ENCODE data around the gene LUZP2.

Gene LUZP2

DNA sequence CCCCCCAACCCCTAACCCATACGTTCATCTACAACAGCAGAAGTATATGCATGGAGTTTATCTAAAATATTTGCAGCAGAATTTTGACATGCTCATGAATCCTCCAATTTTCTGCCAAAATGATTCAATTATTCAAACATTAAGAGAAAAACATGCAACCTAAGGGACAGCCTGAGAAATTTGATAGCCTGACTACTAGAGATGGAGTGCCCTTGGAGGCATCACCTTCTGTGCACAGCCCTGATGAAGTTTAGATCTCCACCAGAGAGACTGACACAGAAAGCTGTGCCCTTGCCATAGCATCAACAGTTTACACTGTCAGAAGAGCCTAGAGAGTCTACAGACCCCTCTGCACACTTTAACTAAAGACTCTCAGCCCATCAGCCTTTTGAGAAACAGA lies 217.7 kb downstream of the LUZP2 start:
- no peak for DNase-seq (ENCODE audit: low read depth in 2 of 2)

DNA sequence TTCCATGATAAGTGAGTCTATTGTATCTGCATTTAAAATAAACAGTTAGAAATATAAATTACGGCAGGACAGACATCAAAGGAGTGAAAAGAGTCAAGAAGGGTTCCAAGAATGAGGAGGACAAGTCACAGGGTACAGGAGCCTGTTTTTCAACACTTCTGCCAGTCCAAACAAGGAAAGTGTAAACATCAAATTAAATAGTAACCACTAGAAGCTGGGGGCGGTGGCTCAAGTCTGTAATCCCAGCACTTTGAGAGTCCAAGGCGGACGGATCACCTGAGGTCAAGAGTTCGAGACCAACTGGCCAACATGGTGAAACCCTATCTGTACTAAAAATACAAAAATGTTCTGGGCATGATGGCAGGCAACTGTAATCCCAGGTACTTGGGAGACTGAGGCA lies 219.6 kb downstream of the LUZP2 start:
- no peak for DNase-seq (ENCODE audit: low read depth in 2 of 2)

DNA sequence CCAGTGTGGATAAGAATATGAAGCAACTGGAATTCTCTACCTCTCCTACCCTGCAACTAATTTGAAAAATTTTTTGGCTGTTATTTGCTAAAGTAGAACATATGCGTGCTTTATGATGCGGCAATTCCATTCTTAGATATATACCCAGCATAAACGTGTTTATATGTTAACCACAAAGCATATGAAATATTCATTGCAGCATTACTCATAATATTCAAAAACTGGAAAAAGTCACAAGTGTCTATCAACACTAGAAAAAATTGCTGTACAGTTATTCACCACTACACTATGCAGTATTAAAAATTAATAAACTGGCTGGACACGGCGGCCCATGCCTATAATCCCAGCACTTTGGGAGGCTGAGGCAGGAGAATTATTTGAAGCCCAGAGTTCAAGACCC lies 226.4 kb downstream of the LUZP2 start:
- no peak for DNase-seq (ENCODE audit: low read depth in 2 of 2)

DNA sequence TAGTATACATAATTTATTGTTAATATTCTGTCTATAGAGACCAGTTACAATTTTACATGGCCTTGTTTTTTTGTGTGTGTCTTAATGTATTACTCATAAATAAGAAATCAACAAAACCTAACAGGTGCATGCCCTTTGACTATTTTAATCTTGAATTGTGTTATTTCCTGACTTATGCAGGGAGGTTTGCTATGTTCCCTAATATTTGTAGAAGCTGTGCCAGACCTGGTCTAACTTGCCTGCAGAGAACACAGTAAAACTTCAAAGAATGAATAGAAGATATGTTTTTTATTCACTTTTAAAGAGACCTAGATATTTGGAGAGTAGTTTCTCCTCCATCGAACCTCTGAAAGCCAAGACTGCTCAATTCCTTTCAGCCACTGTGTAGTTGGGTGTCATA lies 234.7 kb downstream of the LUZP2 start:
- no peak for DNase-seq (ENCODE audit: low read depth in 2 of 2)

DNA sequence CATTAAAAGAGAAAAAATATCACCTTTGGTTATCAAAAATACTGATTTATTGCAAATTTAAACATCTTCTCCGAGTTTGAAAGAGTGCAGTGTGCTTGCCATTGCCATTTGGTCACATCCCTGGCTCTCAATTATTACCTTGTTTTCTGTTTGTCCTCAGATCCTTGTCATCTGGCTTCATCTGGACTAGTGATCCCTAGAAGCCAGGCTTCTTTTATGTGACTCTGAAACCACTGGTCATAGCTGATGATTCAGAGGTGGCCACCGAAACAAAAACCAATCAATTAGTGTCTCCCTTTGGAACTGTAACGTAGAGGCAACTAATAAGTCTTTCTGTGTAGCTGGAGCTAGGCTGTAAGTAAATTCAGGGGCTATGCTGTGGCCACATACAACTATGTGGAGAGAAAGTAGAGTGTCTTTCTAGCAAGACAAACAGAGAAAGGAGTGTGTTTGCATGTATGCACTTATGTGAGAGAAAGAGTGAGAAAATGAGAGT lies 237.9 kb downstream of the LUZP2 start:
- no peak for DNase-seq (ENCODE audit: low read depth in 2 of 2)

DNA sequence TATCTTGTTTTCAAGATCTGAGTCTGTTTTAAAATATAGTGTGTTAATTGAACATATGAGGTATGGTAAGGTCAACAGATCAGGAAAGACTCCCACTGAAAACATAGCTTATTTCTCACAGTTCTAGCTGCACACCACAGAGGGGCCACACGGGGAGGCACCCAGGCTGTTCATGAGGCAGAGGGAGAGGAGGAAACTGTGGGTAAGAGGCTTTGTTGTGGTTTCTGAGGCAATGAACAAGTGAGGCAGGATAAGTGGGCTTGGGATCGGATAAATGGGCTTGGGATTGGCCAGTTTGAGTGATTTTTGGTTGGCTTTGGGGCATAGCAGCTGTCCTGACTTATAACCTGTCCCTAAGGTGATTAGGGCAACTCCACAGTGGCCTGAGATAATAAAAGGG lies 242.1 kb downstream of the LUZP2 start:
- DNase-seq (ENCODE audit: low read depth in 2 of 2), result no peak

DNA sequence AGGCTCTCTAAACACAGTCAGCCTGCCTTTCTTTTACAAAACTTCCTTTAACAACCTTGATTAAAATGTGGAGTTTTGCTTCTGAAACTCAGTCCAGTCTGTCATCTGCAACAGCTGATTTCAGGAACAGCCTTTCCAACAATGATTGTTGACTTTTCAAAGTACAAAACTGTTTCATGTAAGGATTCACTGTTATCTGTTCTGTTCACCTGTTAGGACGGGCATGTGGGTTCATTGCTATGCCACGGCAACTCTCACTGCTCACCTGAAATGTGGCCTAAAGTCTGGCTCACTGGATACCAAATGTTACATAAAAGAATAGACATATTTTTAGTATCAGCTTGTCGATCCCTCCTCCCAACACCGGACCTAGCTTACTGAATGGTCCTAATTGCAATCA lies 242.8 kb downstream of the LUZP2 start:
- no peak for DNase-seq (ENCODE audit: low read depth in 2 of 2)

DNA sequence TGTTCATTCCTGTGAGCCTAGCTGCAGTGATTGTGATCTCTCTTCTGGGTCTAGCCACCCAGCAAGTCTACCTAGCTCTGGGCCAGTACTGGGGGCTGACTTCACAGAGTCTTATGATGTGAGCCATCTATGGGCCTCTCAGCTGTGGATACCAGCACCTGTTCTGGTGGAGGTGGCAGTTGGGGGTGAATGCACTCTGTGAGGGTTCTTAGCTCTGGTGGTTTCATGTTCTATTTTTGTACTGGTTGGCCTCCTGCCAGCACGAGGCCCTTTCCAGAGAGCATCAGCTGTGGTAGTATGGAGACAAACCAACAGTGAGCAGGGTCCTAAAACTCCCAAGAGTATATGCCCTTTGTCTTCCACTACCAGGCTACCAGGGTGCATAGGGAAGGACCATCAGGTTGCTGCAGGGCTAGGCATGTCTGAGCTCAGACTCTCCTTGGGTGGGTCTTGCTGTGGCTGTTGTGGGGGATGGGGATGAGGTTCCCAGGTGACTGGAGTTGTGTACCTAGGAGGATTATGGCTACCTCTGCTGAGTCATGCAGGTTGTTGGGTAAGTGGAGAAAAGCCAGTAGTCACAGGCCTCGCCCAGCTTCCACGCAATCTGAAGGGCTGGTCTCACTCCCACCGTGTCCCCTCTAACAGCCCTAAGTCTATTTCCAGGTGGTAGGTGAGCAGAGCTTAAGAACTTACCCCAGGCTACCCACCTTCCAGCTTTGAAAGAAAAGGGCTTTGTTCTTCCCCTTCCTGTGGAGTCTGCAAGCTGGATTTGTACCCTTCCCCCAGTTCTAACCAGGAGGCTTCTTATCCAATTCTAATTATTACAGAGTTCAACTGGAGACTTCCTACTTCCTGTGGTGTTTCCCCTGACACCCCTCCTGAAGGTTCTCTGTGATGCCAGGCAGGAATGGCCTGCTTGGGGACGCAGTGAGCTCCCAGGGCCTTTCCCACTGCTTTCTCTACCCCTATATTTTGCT lies 250.7 kb downstream of the LUZP2 start:
- DNase-seq (ENCODE audit: low read depth in 2 of 2), result no peak

DNA sequence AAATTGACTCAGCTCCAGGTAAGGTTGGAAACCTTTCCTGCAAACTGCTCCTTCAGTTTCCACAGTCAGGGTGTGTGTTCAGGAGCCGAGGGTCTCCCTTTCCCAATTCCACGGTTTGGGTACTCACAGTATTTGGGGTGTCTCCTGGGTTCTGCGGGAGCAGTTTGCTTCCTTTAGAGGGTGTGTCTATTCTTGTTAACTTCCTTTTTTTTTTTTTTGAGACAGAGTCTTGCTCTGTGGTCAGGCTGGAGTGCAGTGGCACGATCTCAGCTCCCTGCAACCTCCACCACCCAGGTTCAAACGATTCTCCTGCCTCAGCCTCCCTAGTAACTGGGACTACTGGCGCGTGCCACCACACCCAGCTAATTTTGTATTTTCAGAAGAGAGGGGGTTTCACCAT lies 251.4 kb downstream of the LUZP2 start:
- DNase-seq (ENCODE audit: low read depth in 2 of 2), result no peak

DNA sequence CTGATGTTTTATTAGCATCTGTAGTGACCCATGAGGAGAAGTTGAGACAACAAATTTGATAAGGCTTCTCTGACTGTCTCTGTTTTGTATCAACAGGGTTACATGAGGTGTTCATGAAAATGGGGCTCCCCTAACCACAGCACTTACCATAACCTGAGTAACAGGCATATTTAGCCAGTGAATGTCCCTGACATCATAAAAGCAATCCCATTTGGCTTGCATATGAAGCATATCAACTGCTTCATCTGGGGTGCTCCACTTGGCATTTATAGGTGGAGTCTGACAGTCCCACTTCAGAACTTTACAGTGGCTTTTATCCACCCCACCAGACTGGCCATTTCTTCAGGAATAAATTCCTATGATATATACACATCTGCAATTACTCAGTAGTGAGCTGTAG lies 257.6 kb downstream of the LUZP2 start:
- no peak for DNase-seq (ENCODE audit: low read depth in 2 of 2)

DNA sequence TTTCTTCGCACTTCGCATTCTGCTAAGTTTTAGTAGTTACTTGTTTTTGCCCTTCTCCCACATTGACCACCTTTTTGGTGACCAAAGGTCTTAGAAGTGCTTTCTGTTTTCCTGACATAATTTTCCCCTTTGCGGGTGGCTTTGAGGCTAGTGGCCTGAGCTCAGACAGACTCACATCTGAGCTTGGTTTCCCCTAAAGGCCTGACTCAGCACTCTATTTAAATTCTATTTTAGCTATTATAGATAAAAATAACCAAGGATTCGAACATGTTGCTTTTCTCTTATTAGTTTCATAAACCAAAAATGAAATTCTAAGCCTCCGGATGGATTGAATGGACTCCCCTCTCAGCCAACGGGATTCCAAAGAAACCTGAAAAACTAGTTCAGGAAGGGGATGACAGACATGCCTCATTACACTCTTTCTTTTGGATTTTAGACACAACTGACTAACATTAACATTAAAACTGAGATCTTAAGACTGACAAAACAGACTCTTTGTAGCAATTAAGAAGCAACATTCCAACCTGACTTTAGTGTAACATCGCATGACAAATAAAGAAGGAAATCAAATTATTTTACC lies 258.5 kb downstream of the LUZP2 start:
- DNase-seq (ENCODE audit: low read depth in 2 of 2), result no peak

DNA sequence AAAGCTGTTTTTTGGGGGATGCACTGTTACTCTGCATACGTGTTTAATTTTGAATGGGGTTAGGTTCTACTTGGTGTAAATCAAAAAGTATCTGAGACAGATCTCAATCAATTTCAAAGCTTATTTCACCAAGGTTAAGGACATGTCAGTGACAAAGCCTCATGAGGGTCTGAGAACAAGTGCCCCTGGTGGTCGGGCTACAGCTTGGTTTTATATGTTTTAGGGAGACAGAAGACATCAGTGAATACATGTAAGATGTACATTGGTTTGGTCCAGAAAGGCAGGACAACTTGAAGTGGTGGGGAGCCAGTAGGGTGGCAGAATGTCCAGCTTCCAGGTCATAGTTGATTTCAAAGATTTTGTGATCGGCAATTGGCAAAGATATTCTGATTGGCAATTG lies 262.9 kb downstream of the LUZP2 start:
- DNase-seq (ENCODE audit: low read depth in 2 of 2), result no peak

DNA sequence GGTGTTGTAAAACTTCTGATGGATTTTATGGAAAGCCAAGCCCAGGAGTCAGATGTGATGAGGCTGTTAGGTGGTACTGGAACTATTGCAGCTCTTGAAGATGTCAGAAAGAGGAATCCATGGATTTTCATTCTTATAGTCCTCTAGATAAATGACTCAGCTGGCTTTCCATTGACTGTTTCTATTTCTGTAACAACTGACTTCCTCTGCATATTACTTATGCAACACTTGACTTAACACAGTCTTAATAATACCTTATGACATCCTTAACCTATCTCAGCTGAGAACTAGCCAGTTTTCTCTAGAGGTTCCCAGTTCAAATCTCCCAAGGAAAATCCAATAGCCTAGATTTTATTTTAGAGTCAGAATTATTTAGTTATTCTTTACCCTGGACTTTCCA lies 263.8 kb downstream of the LUZP2 start:
- DNase-seq (ENCODE audit: low read depth in 2 of 2), result no peak

DNA sequence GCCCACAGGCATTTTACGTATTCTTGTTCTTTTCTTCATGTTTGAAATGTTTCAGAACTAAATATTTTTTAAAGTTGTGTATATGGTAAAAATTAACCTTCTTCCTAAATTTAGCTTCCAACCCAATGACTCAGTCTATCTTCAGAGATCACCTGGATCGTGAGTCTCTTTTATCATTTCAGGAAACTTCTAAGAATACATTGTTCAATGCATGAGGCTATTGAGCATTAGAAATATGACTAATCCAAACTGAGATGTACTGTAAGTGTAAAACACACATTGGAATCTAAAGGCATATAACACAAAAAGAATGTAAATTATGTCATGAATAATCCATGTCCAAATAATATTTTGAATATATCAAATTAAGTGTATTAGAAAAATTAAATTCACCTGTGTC lies 265.2 kb downstream of the LUZP2 start:
- DNase-seq (ENCODE audit: low read depth in 2 of 2), result no peak

DNA sequence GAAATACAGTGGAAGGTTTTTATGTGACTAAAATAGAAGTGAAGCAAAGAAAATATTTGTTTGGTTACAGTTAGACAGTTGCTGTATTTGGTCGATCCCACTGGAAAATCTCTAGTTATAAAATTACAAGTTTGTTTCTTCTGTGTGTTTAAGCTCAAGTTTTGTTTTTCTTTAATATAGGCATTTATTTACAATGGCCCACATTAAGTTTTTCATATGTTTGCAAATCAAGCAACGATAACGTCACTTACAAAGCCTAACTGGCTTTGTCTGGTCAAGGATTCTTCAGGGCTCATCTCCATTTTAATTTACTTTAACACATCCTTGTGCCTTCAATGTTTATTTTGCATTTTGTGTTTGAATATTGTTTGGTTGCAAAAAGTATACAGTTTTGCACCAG lies 270.6 kb downstream of the LUZP2 start:
- DNase-seq (ENCODE audit: low read depth in 2 of 2), result no peak

DNA sequence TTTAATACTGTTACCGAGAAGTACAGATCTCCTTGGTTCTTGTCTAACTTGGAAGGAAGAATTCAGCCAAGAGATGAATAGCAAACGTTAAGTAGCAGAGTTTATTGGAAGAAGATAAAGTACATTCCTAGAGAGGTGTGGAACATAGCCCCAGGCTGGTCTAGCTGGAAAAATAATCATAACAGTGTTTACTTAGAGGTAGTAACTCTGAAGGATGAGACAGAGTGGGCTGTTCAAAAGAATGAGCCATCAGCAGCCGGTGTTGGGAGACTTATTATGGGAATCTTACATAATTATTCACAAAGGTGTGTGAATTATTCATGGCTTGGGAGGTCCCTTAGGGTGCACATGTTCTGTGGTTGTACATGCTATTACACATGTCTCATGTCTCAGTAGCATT lies 276.5 kb downstream of the LUZP2 start:
- no peak for DNase-seq (ENCODE audit: low read depth in 2 of 2)

DNA sequence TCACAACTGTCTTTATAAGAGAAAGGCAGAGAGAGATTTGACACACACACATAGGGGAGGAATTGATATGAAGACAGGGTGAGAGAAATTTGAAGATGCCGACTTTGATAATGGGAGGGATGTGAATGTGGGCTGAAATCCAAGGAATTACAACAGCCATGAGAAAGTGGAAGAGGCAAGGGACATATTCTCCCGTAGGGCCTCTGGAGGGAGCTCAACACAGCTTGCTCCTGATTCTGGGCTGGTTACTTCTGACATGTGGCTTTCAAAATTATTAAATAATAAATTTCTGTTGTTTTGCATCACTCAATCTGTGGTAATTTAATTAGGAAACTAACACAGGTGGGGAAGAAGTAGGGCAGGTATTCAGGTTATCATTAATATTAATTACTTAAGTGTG lies 282.9 kb downstream of the LUZP2 start:
- no peak for DNase-seq (ENCODE audit: low read depth in 2 of 2)

DNA sequence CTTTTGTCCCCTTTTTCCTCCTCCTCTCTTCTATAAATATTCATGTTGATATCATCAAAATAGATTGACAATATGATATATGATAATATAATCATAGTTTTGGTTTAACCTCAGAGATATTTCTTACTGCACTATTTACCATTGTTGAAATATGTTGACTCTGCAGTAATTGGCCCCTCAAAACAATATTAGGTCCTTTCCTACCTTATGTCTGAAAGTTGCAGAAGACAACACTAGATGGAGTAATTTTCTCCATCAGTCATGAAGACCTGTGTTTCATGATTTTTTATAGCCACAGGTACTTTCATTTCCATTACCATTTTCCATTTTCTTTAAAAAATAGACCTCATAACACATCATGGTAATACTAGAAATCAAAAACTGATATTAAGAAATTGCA lies 284.4 kb downstream of the LUZP2 start:
- no peak for DNase-seq (ENCODE audit: low read depth in 2 of 2)

DNA sequence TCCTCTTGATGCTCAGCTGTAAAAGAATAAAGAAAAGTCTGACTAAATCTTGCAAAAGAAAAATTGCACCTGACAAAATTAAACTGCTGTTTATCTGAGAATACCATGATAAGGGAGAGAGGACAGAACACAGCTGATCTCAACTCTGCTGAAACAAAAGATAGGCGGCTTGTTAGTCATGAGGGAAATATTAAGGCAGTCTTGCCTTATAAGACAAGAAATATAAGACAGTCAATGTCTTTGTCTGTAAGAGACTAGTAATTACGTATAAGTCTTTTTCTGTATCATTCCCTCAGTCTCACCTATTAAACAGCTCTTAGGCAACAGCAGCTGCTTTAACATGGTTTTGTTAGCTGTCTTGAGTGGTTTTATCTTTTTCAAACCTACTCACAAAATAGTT lies 296.6 kb downstream of the LUZP2 start:
- no peak for DNase-seq (ENCODE audit: low read depth in 2 of 2)

DNA sequence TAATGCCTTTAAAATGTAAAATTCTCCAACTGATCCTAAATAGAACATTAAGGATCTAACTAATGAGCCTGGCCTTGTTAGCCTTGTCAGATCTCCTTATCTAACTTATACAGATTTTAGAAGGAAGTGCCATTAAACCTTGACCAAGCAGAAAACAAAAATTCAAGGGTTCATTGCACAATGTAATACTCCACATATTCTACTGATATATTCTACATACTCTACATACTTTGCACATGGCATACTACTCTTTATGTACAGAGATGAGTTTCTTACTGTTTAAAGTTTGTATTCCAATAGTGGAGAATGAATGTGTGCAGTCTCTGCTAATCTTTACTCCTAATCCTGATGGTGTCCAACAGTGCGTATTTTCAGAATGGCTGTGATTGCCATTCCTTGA lies 297.2 kb downstream of the LUZP2 start:
- no peak for DNase-seq (ENCODE audit: low read depth in 2 of 2)

DNA sequence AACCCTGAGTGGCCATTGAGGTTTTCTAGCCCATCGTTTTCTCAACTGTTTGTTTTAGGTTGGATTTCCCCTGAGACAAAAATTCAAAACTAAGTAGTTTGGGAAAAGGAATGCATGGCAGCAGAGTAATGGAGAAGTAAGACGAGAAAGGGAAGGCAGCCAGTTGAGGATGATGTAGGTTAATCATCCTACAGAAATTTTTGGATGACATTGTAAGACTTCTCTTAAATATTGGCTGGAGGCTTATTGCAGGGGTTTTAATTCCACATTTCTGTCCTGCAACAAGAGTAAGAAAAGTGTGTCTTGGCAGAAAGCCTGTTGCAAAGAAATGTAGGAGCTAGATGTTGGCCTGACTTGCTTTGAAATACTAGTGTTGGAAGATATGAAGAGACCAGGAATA lies 308.8 kb downstream of the LUZP2 start:
- no peak for DNase-seq (ENCODE audit: low read depth in 2 of 2)

DNA sequence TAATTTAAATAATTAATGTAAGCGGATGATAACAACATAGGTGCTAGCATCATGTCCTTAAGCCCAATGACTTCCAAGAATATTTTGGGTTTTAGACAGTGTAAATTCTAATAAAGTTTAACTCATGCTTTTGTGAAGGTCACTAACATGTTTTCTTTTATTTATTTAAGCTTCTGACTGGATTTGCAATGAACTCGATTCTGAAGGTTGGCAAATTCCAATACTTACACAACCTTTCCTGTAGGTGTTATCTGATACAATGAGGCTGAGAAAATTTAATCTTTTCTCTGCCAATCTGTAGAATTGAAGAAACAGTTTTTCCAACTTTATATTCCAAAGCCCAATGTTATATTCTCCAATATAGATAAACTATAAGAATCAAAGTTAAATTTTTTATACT lies 311.3 kb downstream of the LUZP2 start:
- DNase-seq (ENCODE audit: low read depth in 2 of 2), result no peak

DNA sequence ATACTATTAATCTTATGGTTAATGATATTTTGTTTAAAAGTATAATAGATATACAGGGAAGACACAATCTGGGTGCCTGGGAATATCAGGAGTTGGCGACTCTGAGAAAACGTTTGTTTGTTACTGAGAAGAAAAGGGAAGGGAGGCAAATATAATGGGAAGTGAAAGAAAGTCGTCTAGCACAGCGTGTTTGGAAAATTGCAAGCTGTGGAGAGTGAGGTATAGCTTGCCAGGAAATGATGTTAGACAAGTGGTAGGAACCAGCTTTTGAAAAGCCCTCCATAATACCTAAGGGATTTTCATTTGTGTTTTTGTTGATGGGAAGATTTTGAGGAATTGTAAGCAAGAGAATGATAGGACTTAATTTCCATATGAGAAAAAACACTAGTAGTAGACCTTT lies 322.2 kb downstream of the LUZP2 start:
- DNase-seq (ENCODE audit: low read depth in 2 of 2), result no peak

Data from fibroblast of skin of left quadriceps (primary cell).